Smooth muscle cell (in vitro differentiated cells): ENCODE results near the gene SYT6. TPM values are rescaled to one million over a fixed set of nuclear protein-coding genes. Genes with fewer than 3 reads are reported as not detected.

Source experiments
- DNase-seq: peaks from one replicate; lab custom pipeline; 2025; ENCODE audit not compliant: unreplicated experiment; lab: John Stamatoyannopoulos, UW
- H2AFZ ChIP-seq: fragments of 200-600 bp; sonication (generic); 2 replicates; pipeline ENCODE4 v1.6.0; 2016; ENCODE audit warnings: antibody characterized with exemption, low read depth, mild to moderate bottlenecking
- H3F3A ChIP-seq: fragments of 200-600 bp; sonication (generic); 2 replicates; pipeline ENCODE4 v1.6.0; 2017; ENCODE audit warnings: antibody characterized with exemption, low read depth
- H3K27ac ChIP-seq: fragments of 200-600 bp; sonication (generic); 2 replicates; pipeline ENCODE4 v1.5.1; 2016; ENCODE audit warnings: low read depth, mild to moderate bottlenecking
- H3K27me3 ChIP-seq: fragments of 200-600 bp; sonication (generic); 2 replicates; pipeline ENCODE4 v1.6.1; 2016; ENCODE audit warnings: low read depth, mild to moderate bottlenecking
- H3K36me3 ChIP-seq: fragments of 200-600 bp; sonication (generic); 2 replicates; pipeline ENCODE4 v1.5.1; 2016; ENCODE audit warnings: low read depth
- H3K4me1 ChIP-seq: fragments of 200-600 bp; sonication (generic); 2 replicates; pipeline ENCODE4 v1.5.1; 2016; ENCODE audit warnings: low read depth
- H3K4me2 ChIP-seq: fragments of 200-600 bp; sonication (generic); 2 replicates; pipeline ENCODE4 v1.6.0; 2016; ENCODE audit warnings: mild to moderate bottlenecking
- H3K4me3 ChIP-seq: fragments of 200-600 bp; sonication (generic); 2 replicates; pipeline ENCODE4 v1.5.1; 2016; ENCODE audit warnings: mild to moderate bottlenecking
- H3K79me2 ChIP-seq: fragments of 200-600 bp; sonication (generic); 2 replicates; pipeline ENCODE4 v1.6.0; 2016; ENCODE audit warnings: low read depth, mild to moderate bottlenecking
- H3K9ac ChIP-seq: fragments of 200-600 bp; sonication (generic); 2 replicates; pipeline ENCODE4 v1.6.0; 2016; ENCODE audit warnings: low read depth
- H3K9me3 ChIP-seq: fragments of 200-600 bp; sonication (generic); replicated peaks from 2 replicates; pipeline ENCODE4 v1.5.1; 2016; ENCODE audit warnings: low read depth
- H4K20me1 ChIP-seq: fragments of 200-600 bp; sonication (generic); 2 replicates; pipeline ENCODE4 v1.6.0; 2016; ENCODE audit warnings: low read depth
- CTCF ChIP-seq: fragments of 200-600 bp; sonication (generic); IDR thresholded peaks from 2 replicates; pipeline ENCODE4 v1.5.1; 2017; ENCODE audit warnings: borderline replicate concordance, mild to moderate bottlenecking, antibody characterized with exemption; ENCODE audit not compliant: insufficient read depth, poor library complexity, severe bottlenecking
- WGBS: methylation state at CpG from one replicate; pipeline ENCODE4 v1.1.7; 2016; ENCODE audit warnings: low lambda C conversion rate; 5-methylcytosine and 5-hydroxymethylcytosine counted together
- polyA plus RNA-seq: library from polyadenylated mRNA; unstranded; fragments of >200 nt; fragmentation: Nextera tagmentation; extraction: Ambion mirVana; gene quantifications from 2 replicates; pipeline ENCODE4 v1.2.1, GENCODE V29; 2016
- total RNA-seq: library from RNA; depleted of rRNA; stranded (reverse); fragments of >200 nt; gene quantifications from 2 replicates; pipeline ENCODE4 v1.2.3, GENCODE V29; 2014

SYT6 gene
- total and polyA plus RNA-seq, 2 experiments from 2014 or later: not detected

GRCh38 chr1:114089502-114090138 lies 64.0 kb downstream of the SYT6 start:
- Histone ChIP-seq H3F3A (no peaks in the 10 kb centered on the region), H2AFZ (no peak overlapping the region), H3K79me2 (no peaks in the 10 kb centered on the region), H3K27ac (no peak overlapping the region), H4K20me1 (no peaks in the 10 kb centered on the region), H3K4me3 (no peak overlapping the region), H3K36me3 (no peaks in the 10 kb centered on the region), H3K4me2 (no peak overlapping the region), H3K27me3 (no peaks in the 10 kb centered on the region), H3K9ac (no peak overlapping the region), H3K4me1 (peaks cover 12% of the 10 kb centered on the region), H3K9me3 (no peaks in the 10 kb centered on the region)
- whole genome bisulfite sequencing: 82% methylated on average over 4 of the region's 4 CpGs
- no peak for TF ChIP-seq CTCF
- DNase-seq: no peak

DNA sequence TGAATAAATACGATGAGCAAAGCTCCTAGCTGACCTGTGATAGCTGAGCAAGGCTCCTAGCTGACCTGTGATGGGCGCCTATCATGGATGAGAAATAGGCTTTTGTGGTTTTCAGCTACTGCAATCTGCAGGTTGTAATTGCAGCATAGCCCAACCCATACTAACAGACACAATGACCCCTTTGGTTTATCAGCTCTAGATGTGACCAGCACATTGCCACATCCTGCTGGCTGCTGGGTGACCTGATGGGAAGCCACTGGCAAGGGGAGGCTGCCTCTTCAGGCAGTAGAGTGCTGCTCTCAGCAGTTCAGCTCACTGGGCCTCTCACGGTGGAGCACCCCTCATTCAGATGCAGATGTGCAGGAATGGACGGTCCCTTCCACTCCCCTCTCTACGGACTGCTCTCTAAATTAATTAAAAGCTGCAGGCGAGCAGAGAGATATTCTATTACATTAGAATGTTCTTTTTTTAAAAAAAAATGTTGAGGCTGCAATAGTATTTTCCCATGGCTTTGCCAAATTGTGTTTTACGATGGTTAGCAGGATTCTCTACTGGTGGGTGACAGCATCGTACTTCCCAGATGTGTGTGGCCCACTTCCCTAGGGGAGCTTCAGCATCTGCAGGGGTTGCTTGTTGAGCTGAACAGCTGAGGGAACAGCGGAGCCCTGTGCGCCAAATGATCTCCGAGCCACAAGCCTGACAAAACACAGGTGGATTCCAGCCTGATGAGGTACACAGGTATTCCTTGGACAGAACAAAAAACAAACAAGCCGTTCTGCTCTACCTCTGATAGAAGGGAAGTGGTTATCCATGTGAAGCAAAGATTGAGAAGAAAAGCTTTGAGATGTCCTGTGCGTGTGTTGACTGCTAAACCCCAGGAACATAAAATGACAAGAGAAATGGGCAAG lies 65.0 kb downstream of the SYT6 start:
- H3K4me1 ChIP-seq: peaks cover 2% of the 10 kb centered on the region
- no peaks in the 10 kb centered on the region for H3K36me3 ChIP-seq
- H3K9ac ChIP-seq: no peak overlapping the region
- no peak overlapping the region for H2AFZ ChIP-seq
- H3K27me3 ChIP-seq: no peaks in the 10 kb centered on the region
- H3F3A ChIP-seq: no peaks in the 10 kb centered on the region
- TF ChIP-seq CTCF: no peak
- no peaks in the 10 kb centered on the region for H4K20me1 ChIP-seq
- 69% methylated on average over 13 of the region's 13 CpGs for WGBS
- H3K4me2 ChIP-seq: no peak overlapping the region
- no peak overlapping the region for H3K4me3 ChIP-seq
- no peaks in the 10 kb centered on the region for H3K79me2 ChIP-seq
- no peak for DNase-seq
- H3K9me3 ChIP-seq: no peaks in the 10 kb centered on the region
- H3K27ac ChIP-seq: no peak overlapping the region

- WGBS: 91% methylated on average over 2 of the region's 2 CpGs
Measured at GRCh38 chr1:114087495-114087894, 66.2 kb downstream of the SYT6 start.

More at GRCh38 chr1:114087495-114087894, 66.2 kb downstream of the SYT6 start:
- no peak for DNase-seq
- Histone ChIP-seq H3F3A (no peaks in the 10 kb centered on the region), H3K9ac (no peak overlapping the region), H3K36me3 (no peaks in the 10 kb centered on the region), H3K79me2 (no peaks in the 10 kb centered on the region), H3K27me3 (no peaks in the 10 kb centered on the region), H3K4me1 (no peaks in the 10 kb centered on the region), H2AFZ (no peak overlapping the region), H3K9me3 (no peaks in the 10 kb centered on the region), H4K20me1 (no peaks in the 10 kb centered on the region), H3K4me3 (no peak overlapping the region), H3K27ac (no peak overlapping the region), H3K4me2 (no peak overlapping the region)
- TF ChIP-seq CTCF: no peak
